Sigmoid colon (tissue), 3 donors: Measurements from ENCODE around the gene KDELR3.

Experiments
- CTCF ChIP-seq, 4 experiments: fragments of 450-650 bp in 3 of 4; fragments of 200-600 bp in 1 of 4; IDR thresholded peaks; one replicate each; pipeline ENCODE4 v1.5.1; 2016 to 2019; ENCODE audit warnings: antibody characterized with exemption in 4 of 4, mild to moderate bottlenecking in 3 of 4, moderate library complexity in 2 of 4
- POLR2A ChIP-seq, 2 donors: fragments of 450-650 bp; IDR thresholded peaks; one replicate each; pipeline ENCODE4 v1.6.1; 2016; ENCODE audit warnings: antibody characterized with exemption in 2 of 2, mild to moderate bottlenecking in 2 of 2, moderate library complexity in 2 of 2

DNA sequence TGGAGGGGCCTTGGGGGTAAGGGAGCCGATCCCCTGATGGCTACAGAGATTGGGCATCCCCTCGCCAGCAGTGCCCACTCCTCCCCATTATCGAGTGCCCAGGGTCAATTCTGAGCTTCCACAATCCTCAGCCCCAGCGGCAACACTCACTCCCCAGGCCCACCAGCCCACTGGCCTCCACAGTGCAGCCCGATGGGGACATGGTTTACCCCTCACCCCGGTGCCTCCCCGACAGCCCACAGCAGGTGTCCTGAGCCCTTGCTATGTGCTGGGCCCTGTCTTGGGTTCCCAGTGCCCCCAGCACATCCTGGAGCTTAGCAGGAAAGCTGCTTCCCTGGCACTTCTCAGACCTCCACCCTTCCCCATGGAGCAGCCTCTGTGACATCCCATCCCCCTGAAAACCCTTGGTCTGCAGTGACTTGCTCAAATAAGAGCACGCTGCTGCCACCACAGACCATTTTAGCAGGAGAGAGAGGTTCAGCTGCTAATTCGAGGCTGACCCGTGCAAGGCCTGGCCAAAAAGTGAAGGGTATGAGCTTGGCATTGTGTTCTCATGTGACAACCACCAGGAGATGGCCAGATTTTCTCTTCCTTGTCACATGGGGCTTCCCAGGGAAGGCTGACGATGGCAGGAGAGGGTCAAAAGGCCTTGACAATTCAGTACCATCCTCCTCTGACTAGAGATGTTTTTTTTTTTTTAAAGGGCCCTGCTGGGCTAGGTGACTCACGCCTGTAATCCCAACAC, 36.5 kb upstream of the KDELR3 start:
- TF ChIP-seq CTCF (IDR thresholded peaks at IDR 0.05) (no peak), POLR2A (IDR thresholded peaks at IDR 0.05) (no peak)
